Activated effector memory CD4-positive, alpha-beta T cell treated with Interleukin-2 at 50 U/mL for 16 hours (primary cell): Measurements from ENCODE around the gene STX11.

Experiments
- DNase-seq: peaks from one replicate; pipeline ENCODE4 v3.0.0-alpha.2; 2020

The STX11 gene

GRCh38 chr6:144143878-144144277 lies 6.4 kb upstream of the STX11 start:
- no peak for DNase-seq

- DNase-seq = no peak
Measured at GRCh38 chr6:144144996-144145395, 5.3 kb upstream of the STX11 start.

- DNase-seq = no peak
Measured at GRCh38 chr6:144145541-144145940, 4.8 kb upstream of the STX11 start.

- no peak for DNase-seq
Measured at GRCh38 chr6:144148886-144149285, 1.4 kb upstream of the STX11 start.

- no peak for DNase-seq
Measured at GRCh38 chr6:144149558-144149893, 791 bp upstream of the STX11 start.

- DNase-seq = peak; percentile 54
Measured at GRCh38 chr6:144150710-144151657, 667 bp downstream of the STX11 start.

- DNase-seq = no peak
Measured at GRCh38 chr6:144152334-144152900, 2.1 kb downstream of the STX11 start.

- no peak for DNase-seq
Measured at GRCh38 chr6:144153260-144153659, 2.9 kb downstream of the STX11 start.

GRCh38 chr6:144153971-144154370 lies 3.7 kb downstream of the STX11 start:
- no peak for DNase-seq

- no peak for DNase-seq
Measured at GRCh38 chr6:144155529-144155928, 5.2 kb downstream of the STX11 start.

GRCh38 chr6:144156338-144156737 lies 6.0 kb downstream of the STX11 start:
- DNase-seq = no peak

- no peak for DNase-seq
Measured at GRCh38 chr6:144156991-144157390, 6.7 kb downstream of the STX11 start.

- DNase-seq = no peak
Measured at GRCh38 chr6:144158133-144158532, 7.8 kb downstream of the STX11 start.

GRCh38 chr6:144159223-144159622 lies 8.9 kb downstream of the STX11 start:
- no peak for DNase-seq

- no peak for DNase-seq
Measured at GRCh38 chr6:144159742-144160141, 9.4 kb downstream of the STX11 start.

GRCh38 chr6:144160431-144161005 lies 10.2 kb downstream of the STX11 start:
- DNase-seq = no peak

GRCh38 chr6:144161975-144162374 lies 11.7 kb downstream of the STX11 start:
- no peak for DNase-seq

GRCh38 chr6:144162977-144163376 lies 12.7 kb downstream of the STX11 start:
- DNase-seq = no peak

- no peak for DNase-seq
Measured at GRCh38 chr6:144165784-144166183, 15.5 kb downstream of the STX11 start.

- DNase-seq = no peak
Measured at GRCh38 chr6:144170044-144170443, 19.7 kb downstream of the STX11 start.

GRCh38 chr6:144171406-144171805 lies 21.1 kb downstream of the STX11 start:
- DNase-seq = no peak

GRCh38 chr6:144174006-144174405 lies 23.7 kb downstream of the STX11 start:
- DNase-seq = no peak

GRCh38 chr6:144176043-144176442 lies 25.7 kb downstream of the STX11 start:
- DNase-seq = no peak

GRCh38 chr6:144177726-144178125 lies 27.4 kb downstream of the STX11 start:
- DNase-seq = no peak
